ENCODE results near the gene RBL1. TPM values are rescaled to one million over a fixed set of nuclear protein-coding genes. Genes with fewer than 3 reads are reported as not detected.

RBL1 gene
- total RNA-seq, 1 donor from 2014 or later: 3.4 TPM

DNA sequence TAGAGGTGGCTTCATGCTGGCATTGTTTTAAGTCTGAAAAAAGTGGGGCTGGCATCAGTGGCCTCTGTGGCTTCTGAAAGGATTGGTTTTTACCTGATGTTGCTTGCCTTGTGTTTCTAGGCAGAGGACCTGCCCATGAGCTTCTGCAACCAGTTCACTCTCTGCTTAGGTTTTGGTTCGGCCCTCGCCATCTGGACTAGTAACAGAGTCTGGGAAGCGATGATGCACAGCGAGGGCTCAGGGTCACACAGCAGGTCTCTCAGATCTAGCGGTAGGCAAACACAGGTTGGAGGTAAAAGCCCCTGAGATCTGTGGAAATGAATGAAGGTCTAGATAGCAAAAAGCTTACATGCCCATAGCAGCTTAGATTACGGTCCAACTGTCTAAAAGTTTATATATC, 6.8 kb upstream of the RBL1 start:
- peaks cover 3% of the 10 kb centered on the region for H3K4me1 ChIP-seq (ENCODE audit: insufficient read depth, low read length)
- H3K9ac ChIP-seq (ENCODE audit: low read length): no peak overlapping the region
- no peak for TF ChIP-seq EZH2 (IDR thresholded peaks at IDR 0.05; ENCODE audit: insufficient read depth, low read length)
- TF ChIP-seq, protein P1, sequence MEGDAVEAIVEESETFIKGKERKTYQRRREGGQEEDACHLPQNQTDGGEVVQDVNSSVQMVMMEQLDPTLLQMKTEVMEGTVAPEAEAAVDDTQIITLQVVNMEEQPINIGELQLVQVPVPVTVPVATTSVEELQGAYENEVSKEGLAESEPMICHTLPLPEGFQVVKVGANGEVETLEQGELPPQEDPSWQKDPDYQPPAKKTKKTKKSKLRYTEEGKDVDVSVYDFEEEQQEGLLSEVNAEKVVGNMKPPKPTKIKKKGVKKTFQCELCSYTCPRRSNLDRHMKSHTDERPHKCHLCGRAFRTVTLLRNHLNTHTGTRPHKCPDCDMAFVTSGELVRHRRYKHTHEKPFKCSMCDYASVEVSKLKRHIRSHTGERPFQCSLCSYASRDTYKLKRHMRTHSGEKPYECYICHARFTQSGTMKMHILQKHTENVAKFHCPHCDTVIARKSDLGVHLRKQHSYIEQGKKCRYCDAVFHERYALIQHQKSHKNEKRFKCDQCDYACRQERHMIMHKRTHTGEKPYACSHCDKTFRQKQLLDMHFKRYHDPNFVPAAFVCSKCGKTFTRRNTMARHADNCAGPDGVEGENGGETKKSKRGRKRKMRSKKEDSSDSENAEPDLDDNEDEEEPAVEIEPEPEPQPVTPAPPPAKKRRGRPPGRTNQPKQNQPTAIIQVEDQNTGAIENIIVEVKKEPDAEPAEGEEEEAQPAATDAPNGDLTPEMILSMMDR (IDR thresholded peaks at IDR 0.05; ENCODE audit: insufficient read depth, low read depth, low read length): no peak
- H2AFZ ChIP-seq (ENCODE audit: low read depth, low read length): no peak overlapping the region
- H3K27me3 ChIP-seq (ENCODE audit: insufficient read depth, low read length): no peaks in the 10 kb centered on the region
- no peak overlapping the region for H3K27ac Mint-ChIP-seq (ENCODE audit: unreplicated experiment)
- H3K9me3 ChIP-seq (ENCODE audit: insufficient read depth, low read depth, low read length): no peaks in the 10 kb centered on the region
- no peak overlapping the region for H3K27ac ChIP-seq (ENCODE audit: low read depth, low read length)
- no peak overlapping the region for H3K4me2 ChIP-seq (ENCODE audit: low read length)
- H3K4me3 Mint-ChIP-seq (ENCODE audit: unreplicated experiment): no peak overlapping the region
- no peaks in the 10 kb centered on the region for H3K9me3 Mint-ChIP-seq (ENCODE audit: unreplicated experiment)
- DNase-seq (ENCODE audit: low read depth): no peak
- H3K79me2 ChIP-seq (ENCODE audit: insufficient read depth, low read length): no peaks in the 10 kb centered on the region
- no peaks in the 10 kb centered on the region for H3K4me1 Mint-ChIP-seq (ENCODE audit: low read depth, unreplicated experiment)
- H3K27me3 Mint-ChIP-seq (ENCODE audit: low read depth, unreplicated experiment): no peaks in the 10 kb centered on the region
- no peak overlapping the region for H3K4me3 ChIP-seq (ENCODE audit: insufficient read depth, low read depth, low read length)
- no peaks in the 10 kb centered on the region for H3K36me3 Mint-ChIP-seq (ENCODE audit: low read depth, unreplicated experiment)
- H4K20me1 ChIP-seq (ENCODE audit: insufficient read depth, low read length): no peaks in the 10 kb centered on the region
- no peak for FAIRE-seq
- no peaks in the 10 kb centered on the region for H3K36me3 ChIP-seq (ENCODE audit: insufficient read depth, low read length)

GRCh38 chr20:37096415-37097041, 731 bp upstream of the RBL1 start:
- Histone ChIP-seq H3K27me3 (ENCODE audit: insufficient read depth, low read length) (no peaks in the 10 kb centered on the region), H4K20me1 (ENCODE audit: insufficient read depth, low read length) (no peaks in the 10 kb centered on the region), H2AFZ (ENCODE audit: low read depth, low read length) (peak overlapping the region; percentile 100), H3K79me2 (ENCODE audit: insufficient read depth, low read length) (peaks cover 25% of the 10 kb centered on the region), H3K36me3 (ENCODE audit: insufficient read depth, low read length) (no peaks in the 10 kb centered on the region), H3K4me3 (ENCODE audit: insufficient read depth, low read depth, low read length) (peak overlapping the region; percentile 73), H3K9me3 (ENCODE audit: insufficient read depth, low read depth, low read length) (no peaks in the 10 kb centered on the region), H3K27ac (ENCODE audit: low read depth, low read length) (peak overlapping the region; percentile 83), H3K4me1 (ENCODE audit: insufficient read depth, low read length) (peaks cover 10% of the 10 kb centered on the region), H3K4me2 (ENCODE audit: low read length) (peak overlapping the region; percentile 96), H3K9ac (ENCODE audit: low read length) (peak overlapping the region; percentile 89)
- Mint-ChIP-seq H3K9me3 (ENCODE audit: unreplicated experiment) (no peaks in the 10 kb centered on the region), H3K4me1 (ENCODE audit: low read depth, unreplicated experiment) (no peaks in the 10 kb centered on the region), H3K36me3 (ENCODE audit: low read depth, unreplicated experiment) (no peaks in the 10 kb centered on the region), H3K4me3 (ENCODE audit: unreplicated experiment) (peak overlapping the region; percentile 98), H3K27ac (ENCODE audit: unreplicated experiment) (no peak overlapping the region), H3K27me3 (ENCODE audit: low read depth, unreplicated experiment) (no peaks in the 10 kb centered on the region)
- TF ChIP-seq, protein P1 (IDR thresholded peaks at IDR 0.05; ENCODE audit: insufficient read depth, low read depth, low read length): no peak
- no peak for TF ChIP-seq EZH2 (IDR thresholded peaks at IDR 0.05; ENCODE audit: insufficient read depth, low read length)
- FAIRE-seq (no peak), DNase-seq (ENCODE audit: low read depth) (no peak)

DNA sequence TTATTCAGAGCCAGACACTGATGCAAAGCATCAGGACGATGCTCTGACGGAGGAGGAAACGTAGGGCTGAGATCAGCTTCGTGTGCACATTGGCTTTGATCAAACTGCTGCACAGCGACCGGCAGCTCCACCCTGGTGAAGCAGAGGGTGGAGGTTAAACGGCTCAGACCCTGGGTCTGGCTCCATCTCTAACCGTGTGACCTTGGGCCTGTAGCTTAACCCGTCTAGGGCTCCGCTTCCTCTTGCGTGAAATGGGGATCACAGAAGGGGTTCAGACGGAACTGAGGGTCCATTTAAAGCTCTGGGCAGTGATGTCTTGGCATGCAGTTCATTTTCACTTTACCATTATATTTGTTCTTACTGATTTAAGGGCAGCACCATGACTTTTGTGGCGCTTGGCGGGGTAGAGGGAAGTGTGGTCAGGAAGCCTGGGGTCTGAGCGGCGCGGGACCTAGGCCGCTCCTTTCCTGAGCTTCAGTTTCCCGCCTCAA, 644 bp downstream of the RBL1 start:
- Histone ChIP-seq H3K9ac (ENCODE audit: low read length) (peak overlapping the region; percentile 89), H3K4me1 (ENCODE audit: insufficient read depth, low read length) (peaks cover 10% of the 10 kb centered on the region), H4K20me1 (ENCODE audit: insufficient read depth, low read length) (no peaks in the 10 kb centered on the region), H3K4me2 (ENCODE audit: low read length) (peak overlapping the region; percentile 96), H2AFZ (ENCODE audit: low read depth, low read length) (peak overlapping the region; percentile 100), H3K79me2 (ENCODE audit: insufficient read depth, low read length) (peaks cover 31% of the 10 kb centered on the region), H3K27me3 (ENCODE audit: insufficient read depth, low read length) (no peaks in the 10 kb centered on the region), H3K27ac (ENCODE audit: low read depth, low read length) (peak overlapping the region; percentile 83), H3K9me3 (ENCODE audit: insufficient read depth, low read depth, low read length) (no peaks in the 10 kb centered on the region), H3K36me3 (ENCODE audit: insufficient read depth, low read length) (peaks cover under 1% of the 10 kb centered on the region), H3K4me3 (ENCODE audit: insufficient read depth, low read depth, low read length) (peak overlapping the region; percentile 73)
- Mint-ChIP-seq H3K4me3 (ENCODE audit: unreplicated experiment) (peak overlapping the region; percentile 85), H3K4me1 (ENCODE audit: low read depth, unreplicated experiment) (no peaks in the 10 kb centered on the region), H3K27me3 (ENCODE audit: low read depth, unreplicated experiment) (no peaks in the 10 kb centered on the region), H3K9me3 (ENCODE audit: unreplicated experiment) (no peaks in the 10 kb centered on the region), H3K36me3 (ENCODE audit: low read depth, unreplicated experiment) (no peaks in the 10 kb centered on the region), H3K27ac (ENCODE audit: unreplicated experiment) (no peak overlapping the region)
- DNase-seq (ENCODE audit: low read depth) (no peak), FAIRE-seq (no peak)
- no peak for TF ChIP-seq EZH2 (IDR thresholded peaks at IDR 0.05; ENCODE audit: insufficient read depth, low read length)
- TF ChIP-seq, protein P1 (IDR thresholded peaks at IDR 0.05; ENCODE audit: insufficient read depth, low read depth, low read length): no peak

All from astrocyte (in vitro differentiated cells and primary cell).